ENCODE data around the gene BICDL2. TPM values are rescaled to one million over a fixed set of nuclear protein-coding genes. Genes with fewer than 3 reads are reported as not detected.
A peak's percentile ranks its signal among the peaks of the same experiment; 100 is the strongest.
"Not testable (repeated sequence)": the region's sequence is repeated elsewhere in the genome, so short reads cannot be mapped to it uniquely, and the experiment has no call there.

Gene BICDL2
- 0.38 TPM for total RNA-seq
- 6.0 TPM for polyA plus RNA-seq
- long read RNA-seq, donor 1, result 0 reads
- long read RNA-seq, donor 2, result 0 reads
- long read RNA-seq, donor 3, result 0 reads
- long read RNA-seq, donor 4, result 0 reads
- long read RNA-seq, donor 5, result 0 reads
- long read RNA-seq, donor 6, result 0 reads
- long read RNA-seq, donor 7, result 0 reads
- long read RNA-seq, donor 8, result 0 reads
- long read RNA-seq, donor 9, result 0 reads
- long read RNA-seq, donor 10, result 0 reads

DNA sequence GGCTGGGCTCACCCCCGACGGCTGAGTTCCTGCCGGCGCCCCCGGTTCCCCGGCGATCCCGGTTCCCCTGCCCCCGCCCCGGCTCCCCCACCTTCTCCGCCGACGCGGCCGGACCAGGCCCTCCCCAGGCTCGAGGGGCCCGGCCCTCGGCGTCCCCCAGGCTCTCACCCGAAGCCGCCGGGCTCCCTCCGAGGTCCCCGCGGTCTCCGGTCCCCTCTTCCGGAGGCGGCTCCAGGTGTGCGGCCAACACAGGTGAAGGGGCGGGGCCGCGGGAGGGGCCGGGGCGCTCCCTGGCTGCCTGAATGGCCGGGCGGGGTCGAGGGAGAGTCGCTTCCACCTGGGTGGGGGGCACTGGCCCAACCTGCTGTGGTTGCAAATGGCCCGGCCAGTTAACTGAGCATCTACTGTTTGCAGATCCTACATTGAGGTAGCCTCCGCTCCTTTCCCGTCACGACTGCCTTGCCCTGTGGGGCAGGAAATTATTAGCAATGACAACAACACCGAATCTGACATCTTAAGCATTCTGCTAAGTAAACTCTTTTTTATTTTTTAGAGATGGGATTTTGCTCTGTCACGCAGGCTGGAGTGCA lies at the start of gene BICDL2:
BICDL2 (minus strand) TSS at position 219 of the 590 bp plus-strand sequence. CDS start 1,448 bp downstream, outside the sequence.
- WGBS, result 10% methylated on average over 44 of the region's 44 CpGs
- H3K9me3 ChIP-seq (ENCODE audit: control insufficient read depth in 2 of 2, insufficient read depth in 1 of 2, low read length in 1 of 2), result no peaks in the 10 kb centered on the region
- H3K27me3 ChIP-seq (ENCODE audit: control insufficient read depth in 2 of 2, insufficient read depth in 1 of 2, low read length in 1 of 2), result peaks cover 68 to 97% of the 10 kb centered on the region in 2 donors
- no peak within 1 kb of the TSS for H3K4me3 ChIP-seq (ENCODE audit: low read length in 2 of 2)
- H3K27ac ChIP-seq (ENCODE audit: low read depth in 1 of 2, low read length in 1 of 2), result no peak within 1 kb of the TSS
- no peak for DNase-seq (ENCODE audit: low read depth in 6 of 9, low spot score in 9 of 9)
- H3K36me3 ChIP-seq (ENCODE audit: control insufficient read depth in 2 of 2, insufficient read depth in 2 of 2, low read length in 1 of 2), result no peaks in the 10 kb centered on the region
- peaks cover 0 to 2% of the 10 kb centered on the region in 2 donors for H3K4me1 ChIP-seq (ENCODE audit: control insufficient read depth in 2 of 2, insufficient read depth in 2 of 2, low read length in 2 of 2)

DNA sequence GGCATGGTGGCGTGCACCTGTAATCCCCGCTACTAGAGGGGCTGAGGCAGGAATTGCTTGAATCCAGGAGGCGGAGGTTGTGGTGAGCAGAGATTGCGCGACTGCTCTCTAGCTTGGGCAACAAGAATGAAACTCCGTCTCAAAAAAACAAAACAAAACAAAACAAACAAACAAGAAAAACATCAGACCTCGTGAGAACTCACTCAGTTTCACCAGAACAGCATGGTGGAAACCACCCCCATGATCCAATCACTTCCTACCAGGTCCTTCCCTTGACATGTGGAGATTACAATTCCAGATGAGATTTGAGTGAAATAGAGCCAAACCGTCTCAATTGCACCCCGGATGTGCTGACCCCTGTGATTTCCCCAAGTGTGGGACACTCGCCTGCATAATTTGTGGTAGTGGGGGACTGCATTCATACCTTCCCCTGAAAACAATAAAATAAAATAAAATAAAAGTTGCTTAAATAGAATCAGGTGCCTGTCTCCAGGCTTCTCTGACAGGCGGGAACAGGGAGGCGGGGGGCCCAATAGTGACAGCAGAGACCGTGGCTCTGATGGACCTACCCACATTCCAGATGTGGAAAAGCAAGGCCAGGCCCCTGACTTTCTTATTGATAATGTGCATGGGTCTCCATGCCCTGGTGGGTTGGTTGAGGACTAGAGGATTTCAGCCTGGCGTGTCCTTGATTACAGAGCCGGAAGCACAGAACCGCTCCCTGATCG lies 49.3 kb upstream of the BICDL2 start:
- 95% methylated on average over 17 of the region's 17 CpGs for WGBS
- Histone ChIP-seq H3K27me3 (ENCODE audit: control insufficient read depth in 2 of 2, insufficient read depth in 1 of 2, low read length in 1 of 2) (no peaks in the 10 kb centered on the region), H3K9me3 (ENCODE audit: control insufficient read depth in 2 of 2, insufficient read depth in 1 of 2, low read length in 1 of 2) (peaks cover 0 to 22% of the 10 kb centered on the region in 2 donors), H3K27ac (ENCODE audit: low read depth in 1 of 2, low read length in 1 of 2) (peak overlapping the region; percentile 46 to 66), H3K4me3 (ENCODE audit: low read length in 2 of 2) (peak overlapping the region in 1 of 2 donors; percentile 38), H3K4me1 (ENCODE audit: control insufficient read depth in 2 of 2, insufficient read depth in 2 of 2, low read length in 2 of 2) (peaks cover 15 to 65% of the 10 kb centered on the region in 2 donors), H3K36me3 (ENCODE audit: control insufficient read depth in 2 of 2, insufficient read depth in 2 of 2, low read length in 1 of 2) (no peaks in the 10 kb centered on the region)
- DNase-seq (ENCODE audit: low read depth in 6 of 9, low spot score in 9 of 9), result no peak

DNA sequence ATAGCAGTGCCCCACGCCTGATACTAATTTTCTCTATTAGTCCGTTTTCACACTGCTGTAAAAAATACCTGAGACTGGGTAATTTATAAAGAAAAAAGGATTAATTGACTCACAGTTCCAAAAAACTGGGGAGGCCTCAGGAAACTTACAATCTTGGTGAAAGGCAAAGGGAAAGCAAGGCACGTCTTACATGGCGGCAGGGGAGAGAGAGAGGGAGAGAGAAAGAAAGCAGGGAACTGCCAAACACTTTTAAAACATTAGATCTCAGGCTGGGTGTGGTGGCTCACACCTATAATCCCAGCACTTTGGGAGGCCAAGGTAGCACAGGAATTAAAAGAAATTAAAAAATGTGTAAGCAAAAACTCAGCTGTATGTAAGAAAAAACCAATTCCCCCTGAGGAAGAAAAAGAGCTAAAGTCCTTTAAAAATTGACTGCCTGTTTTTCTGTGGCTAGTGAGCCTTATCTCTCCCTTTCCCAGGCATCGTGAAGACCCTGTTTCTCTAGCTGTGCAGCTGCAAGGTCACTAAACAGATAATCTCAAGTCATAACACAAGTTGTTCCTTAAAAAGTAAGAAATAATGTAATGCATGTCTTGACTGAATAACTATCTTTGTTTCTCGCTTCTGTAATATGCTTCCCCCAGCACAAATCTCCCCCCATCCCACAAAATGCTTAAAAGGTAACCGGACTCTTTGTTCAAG lies 48.4 kb upstream of the BICDL2 start:
- WGBS, result 86% methylated on average over 7 of the region's 7 CpGs
- no peak overlapping the region for H3K27ac ChIP-seq (ENCODE audit: low read depth in 1 of 2, low read length in 1 of 2)
- peaks cover 15 to 65% of the 10 kb centered on the region in 2 donors for H3K4me1 ChIP-seq (ENCODE audit: control insufficient read depth in 2 of 2, insufficient read depth in 2 of 2, low read length in 2 of 2)
- peaks cover 0 to 2% of the 10 kb centered on the region in 2 donors for H3K36me3 ChIP-seq (ENCODE audit: control insufficient read depth in 2 of 2, insufficient read depth in 2 of 2, low read length in 1 of 2)
- H3K9me3 ChIP-seq (ENCODE audit: control insufficient read depth in 2 of 2, insufficient read depth in 1 of 2, low read length in 1 of 2), result peaks cover 0 to 24% of the 10 kb centered on the region in 2 donors
- H3K27me3 ChIP-seq (ENCODE audit: control insufficient read depth in 2 of 2, insufficient read depth in 1 of 2, low read length in 1 of 2), result no peaks in the 10 kb centered on the region
- no peak for DNase-seq (ENCODE audit: low read depth in 6 of 9, low spot score in 9 of 9)
- no peak overlapping the region for H3K4me3 ChIP-seq (ENCODE audit: low read length in 2 of 2)

GRCh38 chr16:3084491-3084890 lies 47.7 kb upstream of the BICDL2 start:
- no peak for DNase-seq (ENCODE audit: low read depth in 6 of 9, low spot score in 9 of 9)

GRCh38 chr16:3083408-3083807 lies 46.7 kb upstream of the BICDL2 start:
- not testable (repeated sequence) for H3K4me3 ChIP-seq (ENCODE audit: low read length in 2 of 2); H3K36me3 ChIP-seq (ENCODE audit: control insufficient read depth in 2 of 2, insufficient read depth in 2 of 2, low read length in 1 of 2); H3K27ac ChIP-seq (ENCODE audit: low read depth in 1 of 2, low read length in 1 of 2); H3K27me3 ChIP-seq (ENCODE audit: control insufficient read depth in 2 of 2, insufficient read depth in 1 of 2, low read length in 1 of 2); DNase-seq (ENCODE audit: low read depth in 6 of 9, low spot score in 9 of 9)
- peaks cover 1 to 24% of the 10 kb centered on the region in 2 donors for H3K9me3 ChIP-seq (ENCODE audit: control insufficient read depth in 2 of 2, insufficient read depth in 1 of 2, low read length in 1 of 2)
- WGBS, result 97% methylated on average over 8 of the region's 8 CpGs
- H3K4me1 ChIP-seq (ENCODE audit: control insufficient read depth in 2 of 2, insufficient read depth in 2 of 2, low read length in 2 of 2), result peaks cover 17 to 65% of the 10 kb centered on the region in 2 donors

More at GRCh38 chr16:3084491-3084890, 47.7 kb upstream of the BICDL2 start:
- no peaks in the 10 kb centered on the region for H3K27me3 ChIP-seq (ENCODE audit: control insufficient read depth in 2 of 2, insufficient read depth in 1 of 2, low read length in 1 of 2)
- H3K4me1 ChIP-seq (ENCODE audit: control insufficient read depth in 2 of 2, insufficient read depth in 2 of 2, low read length in 2 of 2), result peaks cover 17 to 67% of the 10 kb centered on the region in 2 donors
- peaks cover 1 to 26% of the 10 kb centered on the region in 2 donors for H3K9me3 ChIP-seq (ENCODE audit: control insufficient read depth in 2 of 2, insufficient read depth in 1 of 2, low read length in 1 of 2)
- WGBS, result 96% methylated on average over 1 of the region's 1 CpG
- no peak overlapping the region for H3K27ac ChIP-seq (ENCODE audit: low read depth in 1 of 2, low read length in 1 of 2)
- H3K36me3 ChIP-seq (ENCODE audit: control insufficient read depth in 2 of 2, insufficient read depth in 2 of 2, low read length in 1 of 2), result peaks cover 0 to 2% of the 10 kb centered on the region in 2 donors
- no peak overlapping the region for H3K4me3 ChIP-seq (ENCODE audit: low read length in 2 of 2)

- H3K27ac ChIP-seq (ENCODE audit: low read depth in 1 of 2, low read length in 1 of 2); DNase-seq (ENCODE audit: low read depth in 6 of 9, low spot score in 9 of 9); H3K4me3 ChIP-seq (ENCODE audit: low read length in 2 of 2); H3K27me3 ChIP-seq (ENCODE audit: control insufficient read depth in 2 of 2, insufficient read depth in 1 of 2, low read length in 1 of 2); H3K36me3 ChIP-seq (ENCODE audit: control insufficient read depth in 2 of 2, insufficient read depth in 2 of 2, low read length in 1 of 2): not testable (repeated sequence)
- WGBS, result 97% methylated on average over 13 of the region's 13 CpGs
- Histone ChIP-seq H3K4me1 (ENCODE audit: control insufficient read depth in 2 of 2, insufficient read depth in 2 of 2, low read length in 2 of 2) (peaks cover 13 to 64% of the 10 kb centered on the region in 2 donors), H3K9me3 (ENCODE audit: control insufficient read depth in 2 of 2, insufficient read depth in 1 of 2, low read length in 1 of 2) (peaks cover 1 to 29% of the 10 kb centered on the region in 2 donors)
Observed at GRCh38 chr16:3081957-3082356, 45.2 kb upstream of the BICDL2 start.

- Histone ChIP-seq H3K36me3 (ENCODE audit: control insufficient read depth in 2 of 2, insufficient read depth in 2 of 2, low read length in 1 of 2) (peaks cover 0 to 2% of the 10 kb centered on the region in 2 donors), H3K4me3 (ENCODE audit: low read length in 2 of 2) (no peak overlapping the region), H3K27me3 (ENCODE audit: control insufficient read depth in 2 of 2, insufficient read depth in 1 of 2, low read length in 1 of 2) (no peaks in the 10 kb centered on the region), H3K27ac (ENCODE audit: low read depth in 1 of 2, low read length in 1 of 2) (no peak overlapping the region), H3K4me1 (ENCODE audit: control insufficient read depth in 2 of 2, insufficient read depth in 2 of 2, low read length in 2 of 2) (peaks cover 22 to 64% of the 10 kb centered on the region in 2 donors), H3K9me3 (ENCODE audit: control insufficient read depth in 2 of 2, insufficient read depth in 1 of 2, low read length in 1 of 2) (peaks cover 1 to 40% of the 10 kb centered on the region in 2 donors)
- no peak for DNase-seq (ENCODE audit: low read depth in 6 of 9, low spot score in 9 of 9)
- WGBS, result 97% methylated on average over 17 of the region's 17 CpGs
Observed at GRCh38 chr16:3080024-3080423, 43.3 kb upstream of the BICDL2 start.

- peaks cover 1 to 33% of the 10 kb centered on the region in 2 donors for H3K9me3 ChIP-seq (ENCODE audit: control insufficient read depth in 2 of 2, insufficient read depth in 1 of 2, low read length in 1 of 2)
- H3K36me3 ChIP-seq (ENCODE audit: control insufficient read depth in 2 of 2, insufficient read depth in 2 of 2, low read length in 1 of 2), result peaks cover 0 to 2% of the 10 kb centered on the region in 2 donors
- H3K4me3 ChIP-seq (ENCODE audit: low read length in 2 of 2), result peak overlapping the region; percentile 15 to 35
- 30% methylated on average over 6 of the region's 6 CpGs for WGBS
- no peaks in the 10 kb centered on the region for H3K27me3 ChIP-seq (ENCODE audit: control insufficient read depth in 2 of 2, insufficient read depth in 1 of 2, low read length in 1 of 2)
- peak overlapping the region; percentile 97 to 99 for H3K27ac ChIP-seq (ENCODE audit: low read depth in 1 of 2, low read length in 1 of 2)
- no peak for DNase-seq (ENCODE audit: low read depth in 6 of 9, low spot score in 9 of 9)
- H3K4me1 ChIP-seq (ENCODE audit: control insufficient read depth in 2 of 2, insufficient read depth in 2 of 2, low read length in 2 of 2), result peaks cover 41 to 75% of the 10 kb centered on the region in 2 donors
Observed at GRCh38 chr16:3076577-3076976, 39.8 kb upstream of the BICDL2 start.
